C4-2B (cell line): Measurements from ENCODE around the gene PCDHGA4.
A peak's percentile ranks its signal among the peaks of the same experiment; 100 is the strongest.
"Not testable (repeated sequence)": the region's sequence is repeated elsewhere in the genome, so short reads cannot be mapped to it uniquely, and the experiment has no call there.

ENCODE experiments used
- H3K27ac ChIP-seq: fragments of 450-650 bp; 2 replicates; pipeline ENCODE4 v1.5.1; 2017
- ZFX ChIP-seq: fragments of 450-650 bp; IDR thresholded peaks from 2 replicates; pipeline ENCODE4 v1.6.1; 2017
- TF ChIP-seq, protein P1 (sequence below): fragments of 450-650 bp; conservative IDR thresholded peaks from 2 replicates; pipeline ENCODE4 v1.5.1; 2017; ENCODE audit warnings: mild to moderate bottlenecking

PCDHGA4 gene

DNA sequence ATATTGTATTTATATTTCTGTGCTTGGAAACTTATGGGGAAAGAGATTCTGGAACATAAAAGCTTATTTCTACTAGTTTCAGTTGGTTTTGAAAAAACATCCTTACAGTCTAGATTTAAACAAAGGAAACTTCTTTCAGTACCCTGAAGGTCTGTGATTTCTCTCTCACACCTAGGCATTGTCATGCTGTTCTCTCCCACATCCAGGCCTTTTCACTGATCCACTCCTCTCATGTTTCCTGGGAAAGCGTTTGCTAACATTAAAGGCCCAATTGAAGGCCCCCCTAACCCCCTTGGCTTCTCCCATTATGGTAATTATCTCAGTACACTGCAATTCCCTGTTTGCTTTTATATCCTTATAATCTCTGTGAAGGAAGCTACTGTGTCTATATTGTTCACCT lies 12.0 kb upstream of the PCDHGA4 start:
- TF ChIP-seq, protein P1, sequence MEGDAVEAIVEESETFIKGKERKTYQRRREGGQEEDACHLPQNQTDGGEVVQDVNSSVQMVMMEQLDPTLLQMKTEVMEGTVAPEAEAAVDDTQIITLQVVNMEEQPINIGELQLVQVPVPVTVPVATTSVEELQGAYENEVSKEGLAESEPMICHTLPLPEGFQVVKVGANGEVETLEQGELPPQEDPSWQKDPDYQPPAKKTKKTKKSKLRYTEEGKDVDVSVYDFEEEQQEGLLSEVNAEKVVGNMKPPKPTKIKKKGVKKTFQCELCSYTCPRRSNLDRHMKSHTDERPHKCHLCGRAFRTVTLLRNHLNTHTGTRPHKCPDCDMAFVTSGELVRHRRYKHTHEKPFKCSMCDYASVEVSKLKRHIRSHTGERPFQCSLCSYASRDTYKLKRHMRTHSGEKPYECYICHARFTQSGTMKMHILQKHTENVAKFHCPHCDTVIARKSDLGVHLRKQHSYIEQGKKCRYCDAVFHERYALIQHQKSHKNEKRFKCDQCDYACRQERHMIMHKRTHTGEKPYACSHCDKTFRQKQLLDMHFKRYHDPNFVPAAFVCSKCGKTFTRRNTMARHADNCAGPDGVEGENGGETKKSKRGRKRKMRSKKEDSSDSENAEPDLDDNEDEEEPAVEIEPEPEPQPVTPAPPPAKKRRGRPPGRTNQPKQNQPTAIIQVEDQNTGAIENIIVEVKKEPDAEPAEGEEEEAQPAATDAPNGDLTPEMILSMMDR: no peak
- TF ChIP-seq ZFX: no peak
- H3K27ac ChIP-seq: no peak overlapping the region

DNA sequence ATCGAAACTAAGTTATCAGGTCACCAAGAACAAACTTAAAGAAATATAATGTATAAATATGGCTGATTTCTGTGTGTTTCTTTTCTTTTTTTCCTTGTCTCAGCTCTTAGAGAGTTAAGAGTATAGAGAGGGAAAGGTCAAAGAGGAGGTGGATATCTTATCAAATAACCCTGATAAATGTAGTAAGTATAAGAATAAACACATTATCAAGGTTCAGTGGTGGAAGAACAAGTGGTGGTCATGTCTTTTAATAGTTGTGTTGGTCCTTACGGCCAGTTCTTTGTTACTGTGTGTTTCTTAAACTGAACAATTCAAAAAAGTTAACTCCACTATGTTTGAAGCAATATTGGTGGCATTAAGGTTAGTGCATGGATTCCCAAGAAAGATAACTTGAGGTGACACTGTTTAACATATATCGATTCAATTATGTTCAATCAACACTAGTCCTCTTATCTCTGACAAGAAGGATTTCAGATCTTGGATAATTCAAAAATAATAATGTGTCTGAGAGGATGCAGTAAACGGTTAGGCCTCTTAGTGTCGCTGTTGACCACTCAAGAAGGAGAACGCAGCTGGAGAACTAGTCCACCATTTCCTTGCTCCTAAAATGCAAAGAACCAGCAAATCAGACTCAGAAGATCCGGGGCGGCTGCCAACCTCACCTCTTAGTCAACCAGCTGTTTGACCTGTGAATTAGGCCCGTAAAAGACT lies 11.4 kb upstream of the PCDHGA4 start, which contains the start of gene PCDHGA3:
Gene PCDHGA3 (plus strand): TSS at position 588 of the 711 bp plus-strand sequence. CDS start 205 bp downstream, outside the sequence.
- no peak within 1 kb of the TSS for H3K27ac ChIP-seq
- TF ChIP-seq, protein P1: peak; percentile 66
- TF ChIP-seq ZFX: no peak

DNA sequence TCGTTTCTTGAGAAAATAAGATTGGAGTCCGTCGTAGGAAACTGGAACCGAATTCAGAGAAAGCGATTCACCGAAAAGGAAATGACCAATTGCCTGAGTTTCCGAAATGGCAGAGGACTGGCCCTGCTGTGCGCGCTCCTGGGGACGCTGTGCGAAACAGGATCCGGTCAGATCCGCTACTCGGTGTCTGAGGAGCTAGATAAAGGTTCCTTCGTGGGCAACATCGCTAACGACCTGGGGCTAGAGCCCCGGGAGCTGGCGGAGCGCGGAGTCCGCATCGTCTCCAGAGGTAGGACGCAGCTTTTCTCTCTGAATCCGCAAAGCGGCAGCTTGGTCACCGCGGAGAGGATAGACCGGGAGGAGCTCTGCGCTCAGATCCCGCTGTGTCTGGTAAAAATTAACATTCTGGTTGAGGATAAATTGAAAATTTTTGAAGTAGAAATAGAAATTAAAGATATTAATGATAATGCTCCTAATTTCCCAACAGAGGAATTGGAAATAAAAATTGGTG lies 10.8 kb upstream of the PCDHGA4 start:
- no peak overlapping the region for H3K27ac ChIP-seq
- TF ChIP-seq, protein P1: peak; percentile 35
- no peak for TF ChIP-seq ZFX

DNA sequence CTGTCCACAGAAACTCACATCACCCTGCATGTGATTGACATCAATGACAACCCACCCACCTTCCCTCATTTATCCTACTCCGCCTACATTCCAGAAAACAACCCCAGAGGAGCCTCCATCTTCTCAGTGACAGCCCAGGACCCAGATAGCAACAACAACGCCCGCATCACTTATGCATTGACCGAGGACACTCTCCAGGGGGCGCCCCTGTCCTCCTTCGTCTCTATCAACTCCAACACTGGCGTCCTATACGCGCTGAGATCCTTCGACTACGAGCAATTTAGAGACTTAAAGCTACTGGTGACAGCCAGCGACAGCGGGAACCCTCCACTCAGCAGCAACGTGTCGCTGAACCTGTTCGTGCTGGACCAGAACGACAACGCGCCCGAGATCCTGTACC lies 9.5 kb upstream of the PCDHGA4 start:
- no peak overlapping the region for H3K27ac ChIP-seq
- TF ChIP-seq, protein P1: peak; percentile 25
- TF ChIP-seq ZFX: no peak

DNA sequence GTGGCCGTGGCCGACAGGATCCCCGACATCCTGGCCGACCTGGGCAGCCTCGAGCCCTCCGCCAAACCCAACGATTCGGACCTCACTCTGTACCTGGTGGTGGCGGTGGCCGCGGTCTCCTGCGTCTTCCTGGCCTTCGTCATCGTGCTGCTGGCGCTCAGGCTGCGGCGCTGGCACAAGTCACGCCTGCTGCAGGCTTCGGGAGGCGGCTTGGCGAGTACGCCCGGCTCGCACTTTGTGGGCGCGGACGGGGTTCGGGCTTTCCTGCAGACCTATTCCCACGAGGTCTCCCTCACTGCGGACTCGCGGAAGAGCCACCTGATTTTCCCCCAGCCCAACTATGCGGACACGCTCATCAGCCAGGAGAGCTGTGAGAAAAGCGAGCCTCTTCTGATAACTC lies 8.8 kb upstream of the PCDHGA4 start:
- H3K27ac ChIP-seq: not testable (repeated sequence)

DNA sequence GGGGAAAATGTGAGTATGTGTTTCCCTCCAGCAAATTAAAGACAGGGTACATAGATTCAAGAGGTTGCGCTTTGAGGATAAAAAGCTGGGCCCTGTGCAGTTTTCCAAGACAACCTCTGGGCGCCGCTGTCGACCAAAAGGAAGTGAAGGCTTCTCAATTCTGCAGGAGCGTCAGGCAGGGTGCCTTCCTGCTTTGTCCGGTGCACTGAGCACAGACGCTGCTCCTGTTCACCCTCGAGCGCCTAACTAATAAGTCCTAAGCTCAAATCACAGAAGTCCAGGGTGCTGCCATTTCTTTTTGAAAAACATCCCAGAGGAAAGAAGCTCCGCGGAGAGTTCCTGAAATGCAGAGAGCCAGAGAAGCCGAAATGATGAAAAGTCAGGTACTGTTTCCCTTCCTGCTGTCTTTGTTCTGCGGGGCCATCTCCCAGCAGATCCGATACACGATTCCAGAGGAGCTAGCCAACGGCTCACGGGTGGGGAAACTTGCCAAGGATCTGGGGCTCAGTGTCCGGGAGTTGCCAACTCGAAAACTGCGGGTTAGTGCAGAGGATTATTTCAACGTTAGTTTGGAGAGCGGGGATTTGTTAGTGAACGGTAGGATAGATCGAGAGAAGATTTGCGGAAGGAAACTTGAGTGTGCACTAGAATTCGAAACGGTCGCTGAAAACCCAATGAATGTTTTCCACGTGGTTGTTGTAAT lies 4.8 kb upstream of the PCDHGA4 start, which contains the start of gene PCDHGB1:
Gene PCDHGB1 (plus strand): TSS at position 183 of the 703 bp plus-strand sequence. CDS start 162 bp downstream, at position 345.
- no peak for TF ChIP-seq ZFX
- TF ChIP-seq, protein P1: peak; percentile 84
- H3K27ac ChIP-seq: no peak within 1 kb of the TSS

DNA sequence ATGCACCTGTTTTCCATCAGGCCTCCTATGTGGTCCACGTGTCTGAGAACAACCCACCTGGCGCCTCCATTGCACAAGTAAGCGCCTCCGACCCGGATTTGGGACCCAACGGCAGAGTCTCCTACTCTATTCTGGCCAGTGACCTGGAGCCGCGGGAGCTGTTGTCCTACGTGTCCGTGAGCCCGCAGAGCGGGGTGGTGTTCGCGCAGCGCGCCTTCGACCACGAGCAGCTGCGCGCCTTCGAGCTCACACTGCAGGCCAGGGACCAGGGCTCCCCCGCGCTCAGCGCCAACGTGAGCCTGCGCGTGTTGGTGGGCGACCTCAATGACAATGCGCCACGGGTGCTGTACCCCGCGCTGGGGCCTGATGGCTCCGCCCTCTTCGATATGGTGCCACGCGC lies 3.2 kb upstream of the PCDHGA4 start:
- H3K27ac ChIP-seq: no peak overlapping the region
- TF ChIP-seq, protein P1: no peak
- TF ChIP-seq ZFX: no peak
